Naive thymus-derived CD4-positive, alpha-beta T cell (primary cell): ENCODE data around the gene KCNIP4. TPM values are rescaled to one million over a fixed set of nuclear protein-coding genes. Genes with fewer than 3 reads are reported as not detected.
"Not testable (repeated sequence)": the region's sequence is repeated elsewhere in the genome, so short reads cannot be mapped to it uniquely, and the experiment has no call there.

Experiments used
- ATAC-seq: fragments of 150-1000 bp; cut with Tn5 transposase; 2 replicates; pipeline ENCODE4 v1.10.0; 2021; ENCODE audit warnings: mild to moderate bottlenecking, moderate library complexity
- CTCF ChIA-PET: fragments of 350-600 bp; sonication (Branson Sonifier 250); formaldehyde crosslinking; loops from one replicate; lab custom pipeline; 2021; ENCODE audit warnings: antibody characterized with exemption; lab: Charles Lee
- POLR2A ChIA-PET: fragments of 350-600 bp; sonication (Branson Sonifier 250); formaldehyde crosslinking; loops from one replicate; lab custom pipeline; 2021; ENCODE audit warnings: antibody characterized with exemption, inconsistent platforms; lab: Charles Lee
- DNase-seq, 9 donors: peaks; one replicate each; pipeline versions ENCODE4 v3.0.0 to v3.0.0-alpha.2; 2020 to 2022; ENCODE audit warnings: mixed read lengths in 1 of 9
- H3K27ac ChIP-seq: one replicate; pipeline ENCODE4 v1.7.0; 2013; ENCODE audit warnings: mild to moderate bottlenecking, low read depth, low read length, moderate library complexity
- H3K27me3 ChIP-seq, 2 donors: one replicate each; pipeline ENCODE4 v1.7.0; 2013; ENCODE audit warnings: low read length in 2 of 2, mild to moderate bottlenecking in 2 of 2, moderate library complexity in 2 of 2; ENCODE audit not compliant: control insufficient read depth in 2 of 2, insufficient read depth in 2 of 2
- H3K36me3 ChIP-seq, 3 experiments: 1 replicate in 2 of 3; 2 replicates in 1 of 3; pipeline ENCODE4 v1.7.0; 2013; ENCODE audit warnings: low read length in 3 of 3, mild to moderate bottlenecking in 3 of 3, moderate library complexity in 1 of 3; ENCODE audit not compliant: insufficient read depth in 3 of 3, control insufficient read depth in 2 of 3
- H3K4me1 ChIP-seq, 2 donors: one replicate each; pipeline ENCODE4 v1.7.0; 2013; ENCODE audit warnings: low read length in 2 of 2, mild to moderate bottlenecking in 2 of 2, moderate library complexity in 1 of 2; ENCODE audit not compliant: control insufficient read depth in 2 of 2, insufficient read depth in 2 of 2
- H3K4me3 ChIP-seq: 2 replicates; pipeline ENCODE4 v1.7.0; 2013; ENCODE audit warnings: mild to moderate bottlenecking, low read length
- H3K9me3 ChIP-seq, 3 experiments: 1 replicate in 2 of 3; 2 replicates in 1 of 3; pipeline ENCODE4 v1.7.0; 2013; ENCODE audit warnings: low read length in 3 of 3; ENCODE audit not compliant: control insufficient read depth in 2 of 3
- H3K27ac Mint-ChIP-seq, 9 donors: one replicate each; pipeline ENCODE4 v1.8.0; 2020 to 2022; ENCODE audit warnings: mixed read lengths in 9 of 9, mild to moderate bottlenecking in 8 of 9, moderate library complexity in 5 of 9, inconsistent platforms in 2 of 9
- H3K27me3 Mint-ChIP-seq, 5 donors: one replicate each; pipeline ENCODE4 v1.8.0; 2021 to 2022; ENCODE audit warnings: mixed read lengths in 5 of 5, mild to moderate bottlenecking in 1 of 5
- H3K36me3 Mint-ChIP-seq, 5 donors: one replicate each; pipeline ENCODE4 v1.8.0; 2020 to 2022; ENCODE audit warnings: mixed read lengths in 5 of 5, mild to moderate bottlenecking in 3 of 5, inconsistent platforms in 1 of 5
- H3K4me1 Mint-ChIP-seq, 7 donors: one replicate each; pipeline ENCODE4 v1.8.0; 2020 to 2022; ENCODE audit warnings: mixed read lengths in 7 of 7, mild to moderate bottlenecking in 3 of 7, inconsistent platforms in 1 of 7
- H3K4me3 Mint-ChIP-seq, 10 donors: one replicate each; pipeline ENCODE4 v1.8.0; 2020 to 2022; ENCODE audit warnings: mild to moderate bottlenecking in 10 of 10, mixed read lengths in 10 of 10, moderate library complexity in 6 of 10, inconsistent platforms in 2 of 10
- H3K9me3 Mint-ChIP-seq, 11 donors: one replicate each; pipeline ENCODE4 v1.8.0; 2020 to 2022; ENCODE audit warnings: mixed read lengths in 11 of 11, mild to moderate bottlenecking in 4 of 11, inconsistent platforms in 1 of 11, moderate library complexity in 1 of 11
- intact Hi-C, 2 donors: fragments of 100-400 bp; cut with micrococcal nuclease; formaldehyde crosslinking; loops; one replicate each; pipeline ENCODE4 v1.15.1; 2023
- polyA plus RNA-seq, 2 donors: library from polyadenylated mRNA; unstranded; fragments of 300-500 nt; fragmentation: Illumina TruSeq; gene quantifications; one replicate each; pipeline ENCODE4 v1.2.3, GENCODE V29; 2021
- total RNA-seq, 6 experiments: library from RNA in 5 of 6; stranded (reverse) in 5 of 6; gene quantifications; 1 replicate in 5 of 6; 2 replicates in 1 of 6; pipeline ENCODE4 v1.2.3 and lab custom pipeline; 2021 to 2026

KCNIP4 gene
- total and polyA plus RNA-seq, 7 experiments from 2014 or later, result 0.29 TPM; not detected in 6

DNA sequence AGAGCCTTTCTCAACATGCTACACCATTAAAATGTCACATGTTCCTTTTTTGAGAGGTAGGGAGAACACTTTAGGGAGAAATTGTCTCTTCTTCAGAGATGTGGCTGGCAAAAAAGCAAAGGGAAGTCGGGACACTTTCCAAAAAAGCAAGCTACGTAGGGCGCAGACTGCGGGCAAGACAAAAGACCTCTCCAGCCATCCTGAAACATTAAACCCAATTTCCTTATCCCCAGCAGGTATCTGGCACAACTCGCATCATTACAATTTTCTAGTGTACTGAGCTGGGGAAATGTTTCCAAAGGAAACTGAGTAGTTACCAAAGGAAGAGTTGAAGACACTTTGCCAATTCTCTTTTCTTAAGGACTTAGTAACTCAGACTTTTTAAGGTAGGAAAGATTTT lies 1132.3 kb downstream of the KCNIP4 start:
- Mint-ChIP-seq H3K27me3 (peaks cover 0 to 4% (median 0%) of the 10 kb centered on the region in 5 donors), H3K27ac (no peak overlapping the region), H3K4me3 (no peak overlapping the region), H3K9me3 (peaks cover 0 to 10% (median 2%) of the 10 kb centered on the region in 11 donors), H3K36me3 (no peaks in the 10 kb centered on the region), H3K4me1 (peaks cover 0 to 1% (median 0%) of the 10 kb centered on the region in 7 donors)
- intact Hi-C loops, result no loop called here
- DNase-seq (no peak), ATAC-seq (no peak)
- Histone ChIP-seq H3K9me3 (no peaks in the 10 kb centered on the region), H3K36me3 (no peaks in the 10 kb centered on the region), H3K4me1 (no peaks in the 10 kb centered on the region), H3K4me3 (no peak overlapping the region), H3K27me3 (no peaks in the 10 kb centered on the region), H3K27ac (no peak overlapping the region)
- CTCF ChIA-PET, result no interaction called here
- POLR2A ChIA-PET, result no interaction called here

DNA sequence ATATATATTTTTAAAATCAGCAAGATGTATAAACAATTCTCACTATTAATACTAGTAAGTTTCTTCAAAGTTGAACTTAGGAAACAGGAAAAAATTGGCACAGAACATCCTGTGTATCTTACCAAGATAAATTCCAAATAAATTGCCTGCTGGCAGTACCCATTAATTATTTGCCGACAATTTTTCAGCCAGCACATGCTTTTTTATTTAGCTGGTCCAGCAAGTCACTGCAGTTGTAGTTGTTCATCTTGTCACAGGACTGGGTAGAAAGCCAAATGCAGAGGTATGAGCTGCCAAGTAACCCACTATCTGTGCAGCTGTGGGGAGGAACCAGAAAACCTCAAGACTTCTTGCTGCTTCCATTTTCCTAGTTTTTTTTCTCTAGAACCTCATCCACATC lies 1134.9 kb downstream of the KCNIP4 start:
- ChIA-PET CTCF (no interaction called here), POLR2A (no interaction called here)
- peaks cover 0 to 1% (median 0%) of the 10 kb centered on the region in 7 donors for H3K4me1 Mint-ChIP-seq
- intact Hi-C loops, result no loop called here
- no peaks in the 10 kb centered on the region for H3K36me3 Mint-ChIP-seq
- no peaks in the 10 kb centered on the region for H3K27me3 Mint-ChIP-seq
- Histone ChIP-seq H3K4me1 (no peaks in the 10 kb centered on the region), H3K27ac (no peak overlapping the region), H3K36me3 (no peaks in the 10 kb centered on the region), H3K27me3 (no peaks in the 10 kb centered on the region), H3K9me3 (no peaks in the 10 kb centered on the region), H3K4me3 (no peak overlapping the region)
- ATAC-seq (no peak), DNase-seq (no peak)
- no peak overlapping the region for H3K4me3 Mint-ChIP-seq
- H3K27ac Mint-ChIP-seq, result no peak overlapping the region
- peaks cover 0 to 8% (median 0%) of the 10 kb centered on the region in 11 donors for H3K9me3 Mint-ChIP-seq

DNA sequence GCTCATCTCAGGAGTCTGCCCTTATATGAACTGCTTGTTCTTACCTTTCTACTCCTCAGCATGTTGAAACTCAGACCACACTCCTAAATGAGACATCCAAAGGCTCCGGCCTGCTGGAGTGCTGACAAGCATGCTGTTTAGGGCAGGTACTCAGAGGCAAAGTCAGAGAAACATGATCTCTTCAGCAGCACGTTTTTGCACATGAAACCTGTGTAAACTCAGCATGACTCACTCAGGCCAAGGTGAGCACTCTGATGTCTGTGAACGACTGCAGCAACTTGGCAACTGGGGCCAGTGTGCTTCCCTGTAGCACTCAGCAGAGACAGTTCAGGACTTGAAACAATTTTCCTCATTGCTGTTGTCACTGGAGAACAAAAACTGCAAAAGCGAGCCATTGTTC lies 1138.8 kb downstream of the KCNIP4 start:
- Histone ChIP-seq H3K4me1 (no peaks in the 10 kb centered on the region), H3K4me3 (no peak overlapping the region), H3K9me3 (no peaks in the 10 kb centered on the region), H3K27ac (no peak overlapping the region), H3K36me3 (no peaks in the 10 kb centered on the region), H3K27me3 (no peaks in the 10 kb centered on the region)
- intact Hi-C loops, result no loop called here
- Mint-ChIP-seq H3K36me3 (no peaks in the 10 kb centered on the region), H3K9me3 (peaks cover 0 to 10% (median 2%) of the 10 kb centered on the region in 11 donors), H3K4me3 (no peak overlapping the region), H3K4me1 (no peaks in the 10 kb centered on the region), H3K27ac (no peak overlapping the region), H3K27me3 (no peaks in the 10 kb centered on the region)
- ChIA-PET POLR2A (no interaction called here), CTCF (no interaction called here)
- DNase-seq (no peak), ATAC-seq (no peak)

DNA sequence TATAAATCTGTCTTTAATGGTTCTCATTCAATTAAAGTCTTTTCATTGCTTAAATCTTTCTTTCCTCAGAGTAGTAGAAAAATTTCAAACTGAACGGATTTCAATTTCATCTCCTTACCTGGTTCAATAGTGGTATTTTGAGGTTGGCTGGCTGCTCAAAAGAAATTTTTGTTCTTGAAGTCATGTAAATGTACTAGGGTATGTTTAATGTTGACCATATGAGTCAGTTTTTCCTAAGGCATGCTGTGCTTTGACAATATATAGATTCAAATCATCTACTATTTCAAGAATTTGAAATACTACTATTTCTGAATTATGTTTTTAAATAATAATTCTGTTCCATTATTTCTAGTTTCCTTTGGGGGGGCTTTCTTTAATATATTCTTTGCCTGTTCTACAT lies 1142.9 kb downstream of the KCNIP4 start:
- ChIA-PET CTCF (no interaction called here), POLR2A (no interaction called here)
- intact Hi-C loops, result no loop called here
- Mint-ChIP-seq H3K4me3 (no peak overlapping the region), H3K27me3 (no peaks in the 10 kb centered on the region), H3K4me1 (peaks cover 0 to 1% (median 0%) of the 10 kb centered on the region in 7 donors), H3K36me3 (no peaks in the 10 kb centered on the region), H3K9me3 (peaks cover 0 to 20% (median 6%) of the 10 kb centered on the region in 11 donors), H3K27ac (no peak overlapping the region)
- Histone ChIP-seq H3K9me3 (no peaks in the 10 kb centered on the region), H3K27ac (no peak overlapping the region), H3K4me3 (no peak overlapping the region), H3K4me1 (no peaks in the 10 kb centered on the region), H3K36me3 (no peaks in the 10 kb centered on the region), H3K27me3 (no peaks in the 10 kb centered on the region)
- DNase-seq (no peak), ATAC-seq (no peak)

DNA sequence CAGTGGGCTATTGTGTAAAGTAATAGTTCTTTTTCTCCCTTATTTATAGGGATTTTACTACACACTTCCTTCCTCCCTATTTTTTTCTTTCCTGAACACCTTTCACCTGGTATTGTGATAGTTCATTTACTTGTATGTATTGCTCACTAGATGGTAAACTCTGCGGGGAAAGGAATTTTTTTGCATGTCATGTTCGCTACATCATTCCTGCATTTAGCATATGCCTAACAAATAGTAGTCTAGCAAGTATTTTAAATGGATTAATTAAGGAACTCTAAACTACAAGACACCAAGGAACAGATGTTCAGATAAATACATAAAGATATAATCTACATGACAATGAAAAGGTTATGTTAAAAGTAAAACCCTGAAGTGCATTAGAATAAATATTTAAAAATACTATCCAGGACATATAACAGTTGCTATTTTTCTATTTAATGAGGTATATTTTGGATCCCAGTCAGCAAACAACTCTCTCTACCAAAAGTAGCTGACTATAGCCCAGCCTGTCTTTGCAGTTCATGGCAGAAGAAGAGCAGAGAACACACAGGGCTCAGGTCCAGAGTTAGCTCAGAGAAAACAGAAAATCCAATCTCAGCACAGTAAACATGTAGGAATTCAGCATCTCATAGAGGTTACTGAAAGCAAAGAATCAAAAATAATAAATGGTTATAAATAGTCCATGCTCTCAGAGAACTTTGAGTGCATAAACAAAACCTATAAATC lies 1160.5 kb downstream of the KCNIP4 start:
- intact Hi-C loops, result no loop called here

DNA sequence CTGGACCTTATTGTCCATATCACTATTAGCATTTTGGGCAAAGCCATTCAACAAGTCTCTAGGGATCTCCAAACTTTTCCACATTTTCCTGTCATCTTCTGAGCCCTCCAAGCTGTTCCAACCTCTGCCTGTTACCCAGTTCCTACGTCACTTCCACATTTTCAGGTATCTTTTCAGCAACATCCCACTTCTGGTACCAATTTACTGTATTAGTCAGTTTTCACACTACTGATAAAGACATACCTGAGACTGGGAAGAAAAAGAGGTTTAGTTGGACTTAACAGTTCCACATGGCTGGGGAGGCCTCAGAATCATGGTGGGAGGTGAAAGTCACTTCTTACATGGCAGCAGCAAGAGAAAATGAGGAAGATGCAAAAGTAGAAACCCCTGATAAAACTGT lies 1165.4 kb downstream of the KCNIP4 start:
- H3K27me3 Mint-ChIP-seq, result peaks cover 0 to 12% (median 4%) of the 10 kb centered on the region in 5 donors
- CTCF ChIA-PET, result interaction anchor here (0.7 to 2.0 kb wide), 2 partner anchors 10 to 1504 kb away, joined by 3 to 4 read pairs; no protein-coding TSS in a partner anchor

More for the DNA sequence above, 1160.5 kb downstream of the KCNIP4 start:
- no peak overlapping the region for H3K27ac ChIP-seq
- no peaks in the 10 kb centered on the region for H3K36me3 ChIP-seq
- no peak overlapping the region for H3K4me3 Mint-ChIP-seq
- ChIA-PET POLR2A (no interaction called here), CTCF (no interaction called here)
- DNase-seq (no peak), ATAC-seq (no peak)
- H3K27me3 ChIP-seq, result no peaks in the 10 kb centered on the region
- peaks cover 0 to 3% (median 0%) of the 10 kb centered on the region in 5 donors for H3K36me3 Mint-ChIP-seq
- no peak overlapping the region for H3K4me3 ChIP-seq
- H3K4me1 Mint-ChIP-seq, result no peaks in the 10 kb centered on the region
- no peaks in the 10 kb centered on the region for H3K4me1 ChIP-seq
- peaks cover 0 to 7% (median 4%) of the 10 kb centered on the region in 5 donors for H3K27me3 Mint-ChIP-seq
- H3K9me3 ChIP-seq, result no peaks in the 10 kb centered on the region
- peaks cover 0 to 6% (median 4%) of the 10 kb centered on the region in 11 donors for H3K9me3 Mint-ChIP-seq
- no peak overlapping the region for H3K27ac Mint-ChIP-seq

DNA sequence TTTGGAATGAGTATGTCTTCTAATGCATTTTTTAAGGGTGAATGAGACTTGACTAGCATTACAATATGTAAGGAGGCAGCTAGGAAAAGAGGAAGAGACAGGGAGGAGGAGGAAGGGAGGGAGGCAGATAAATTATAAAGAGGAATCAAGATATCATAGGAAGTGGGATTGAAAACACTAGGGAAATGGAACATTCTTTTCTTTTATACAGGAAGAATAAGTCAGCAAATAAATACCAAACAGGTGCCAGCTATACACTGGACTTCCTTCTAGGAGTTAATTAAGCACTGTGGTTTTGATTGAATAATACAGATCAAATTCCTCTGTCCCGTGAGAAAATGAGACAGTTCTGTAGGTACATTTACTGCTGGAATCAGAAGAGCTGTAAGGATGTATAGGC lies 1169.7 kb downstream of the KCNIP4 start:
- ChIA-PET CTCF (no interaction called here), POLR2A (no interaction called here)
- DNase-seq, result no peak
- intact Hi-C loops, result loop anchor here in 1 of 2 donors (10.0 kb wide), 2 partner anchors 246 to 354 kb away; no protein-coding TSS in a partner anchor
- no peak overlapping the region for H3K4me3 Mint-ChIP-seq
- no peaks in the 10 kb centered on the region for H3K4me1 ChIP-seq
- no peaks in the 10 kb centered on the region for H3K36me3 ChIP-seq
- peaks cover 0 to 7% (median 4%) of the 10 kb centered on the region in 5 donors for H3K27me3 Mint-ChIP-seq
- H3K27ac Mint-ChIP-seq, result no peak overlapping the region
- no peak for ATAC-seq
- peaks cover 0 to 13% (median 3%) of the 10 kb centered on the region in 5 donors for H3K36me3 Mint-ChIP-seq
- no peaks in the 10 kb centered on the region for H3K4me1 Mint-ChIP-seq
- no peaks in the 10 kb centered on the region for H3K9me3 ChIP-seq
- H3K27me3 ChIP-seq, result no peaks in the 10 kb centered on the region
- no peak overlapping the region for H3K4me3 ChIP-seq
- H3K9me3 Mint-ChIP-seq, result peaks cover 9 to 40% (median 21%) of the 10 kb centered on the region in 11 donors
- no peak overlapping the region for H3K27ac ChIP-seq

More for the DNA sequence above, 1165.4 kb downstream of the KCNIP4 start:
- POLR2A ChIA-PET, H3K4me1 ChIP-seq, ATAC-seq, intact Hi-C loops, H3K36me3 ChIP-seq, DNase-seq, H3K4me3 Mint-ChIP-seq, H3K27me3 ChIP-seq, H3K27ac Mint-ChIP-seq, H3K27ac ChIP-seq, H3K4me3 ChIP-seq, H3K4me1 Mint-ChIP-seq, H3K9me3 ChIP-seq: not testable (repeated sequence)
- peaks cover 0 to 13% (median 3%) of the 10 kb centered on the region in 5 donors for H3K36me3 Mint-ChIP-seq
- peaks cover 9 to 34% (median 21%) of the 10 kb centered on the region in 11 donors for H3K9me3 Mint-ChIP-seq
